ENCODE results near the gene TMEM120B. TPM values are rescaled to one million over a fixed set of nuclear protein-coding genes. Genes with fewer than 3 reads are reported as not detected.
A peak's percentile ranks its signal among the peaks of the same experiment; 100 is the strongest.
"Not testable (repeated sequence)": the region's sequence is repeated elsewhere in the genome, so short reads cannot be mapped to it uniquely, and the experiment has no call there.

Gene TMEM120B
- total and polyA plus RNA-seq, 7 donors = 11.0 to 29.7 (median 12.7) TPM

DNA sequence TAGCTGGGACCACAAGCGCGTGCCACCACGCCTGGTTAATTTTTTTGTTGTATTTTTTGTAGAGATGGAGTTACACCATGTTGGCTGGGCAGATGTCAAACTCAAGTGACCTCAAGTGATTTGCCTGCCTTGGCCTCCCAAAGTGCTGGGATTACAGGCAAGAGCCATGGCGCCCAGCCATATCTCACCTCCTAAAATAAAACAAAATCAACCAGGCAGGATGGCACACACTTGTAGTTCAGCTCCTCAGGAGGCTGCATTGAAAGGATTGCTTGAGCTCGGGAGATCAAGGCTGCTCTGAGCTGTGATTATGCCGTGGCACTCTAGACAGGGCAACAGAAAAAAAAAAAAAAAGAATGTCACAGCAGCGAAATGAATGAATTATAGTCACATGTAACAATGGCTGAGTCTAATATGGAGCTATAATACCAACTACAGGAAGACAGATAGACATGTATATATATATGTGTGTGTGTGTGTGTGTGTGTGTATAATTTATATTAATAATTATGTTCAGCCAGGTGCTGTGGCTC, 19.3 kb upstream of the TMEM120B start:
- TF ChIP-seq, protein P1, sequence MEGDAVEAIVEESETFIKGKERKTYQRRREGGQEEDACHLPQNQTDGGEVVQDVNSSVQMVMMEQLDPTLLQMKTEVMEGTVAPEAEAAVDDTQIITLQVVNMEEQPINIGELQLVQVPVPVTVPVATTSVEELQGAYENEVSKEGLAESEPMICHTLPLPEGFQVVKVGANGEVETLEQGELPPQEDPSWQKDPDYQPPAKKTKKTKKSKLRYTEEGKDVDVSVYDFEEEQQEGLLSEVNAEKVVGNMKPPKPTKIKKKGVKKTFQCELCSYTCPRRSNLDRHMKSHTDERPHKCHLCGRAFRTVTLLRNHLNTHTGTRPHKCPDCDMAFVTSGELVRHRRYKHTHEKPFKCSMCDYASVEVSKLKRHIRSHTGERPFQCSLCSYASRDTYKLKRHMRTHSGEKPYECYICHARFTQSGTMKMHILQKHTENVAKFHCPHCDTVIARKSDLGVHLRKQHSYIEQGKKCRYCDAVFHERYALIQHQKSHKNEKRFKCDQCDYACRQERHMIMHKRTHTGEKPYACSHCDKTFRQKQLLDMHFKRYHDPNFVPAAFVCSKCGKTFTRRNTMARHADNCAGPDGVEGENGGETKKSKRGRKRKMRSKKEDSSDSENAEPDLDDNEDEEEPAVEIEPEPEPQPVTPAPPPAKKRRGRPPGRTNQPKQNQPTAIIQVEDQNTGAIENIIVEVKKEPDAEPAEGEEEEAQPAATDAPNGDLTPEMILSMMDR (IDR thresholded peaks at IDR 0.05) = no peak
- Histone ChIP-seq H3K4me3 (no peak overlapping the region), H3K9me3 (no peaks in the 10 kb centered on the region), H3K4me1 (peaks cover 4% of the 10 kb centered on the region), H3K27ac (no peak overlapping the region), H3K36me3 (ENCODE audit: insufficient read depth in 1 of 2, low read depth in 1 of 2) (no peaks in the 10 kb centered on the region), H3K27me3 (ENCODE audit: insufficient read depth in 3 of 3, low read length in 2 of 3) (no peaks in the 10 kb centered on the region)
- 54 to 64% (median 59%) methylated on average over 7 of the region's 7 CpGs for WGBS, 3 donors
- DNase-seq (no peak), ATAC-seq (no peak)
- intact Hi-C loops (cut with DNase I) = loop anchor here in 1 of 2 donors (10.0 kb wide), 1 partner anchor 192 kb away; the partner anchor contains the start of gene PSMD9

DNA sequence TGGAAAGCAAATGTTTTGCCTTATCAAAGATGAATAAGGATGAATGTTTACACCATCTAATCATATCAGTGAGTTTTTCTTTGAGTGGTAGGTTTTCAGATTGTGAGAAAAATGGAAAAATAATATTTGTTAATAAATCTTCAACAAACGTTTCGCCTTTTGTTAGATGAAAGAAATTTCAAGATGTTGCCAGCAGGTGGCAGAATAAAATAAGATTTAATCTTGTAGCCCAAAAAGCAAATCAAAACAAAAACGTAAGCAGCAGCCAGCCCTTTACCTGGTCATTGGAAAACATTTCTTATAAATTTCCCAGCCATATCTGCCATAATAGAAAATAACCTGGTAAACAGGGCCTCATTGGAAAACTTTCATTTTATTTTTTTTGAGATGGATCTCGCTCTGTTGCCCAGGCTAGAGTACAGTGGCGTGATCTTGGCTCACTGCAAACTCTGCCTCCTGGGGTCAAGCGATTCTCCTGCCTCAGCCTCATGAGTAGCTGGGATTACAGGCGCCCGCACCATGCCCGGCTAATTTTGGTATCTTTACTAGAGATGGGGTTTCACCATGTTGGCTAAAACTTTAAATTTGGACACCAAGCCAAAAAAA, 15.4 kb upstream of the TMEM120B start:
- intact Hi-C loops (cut with DNase I) = loop anchor here (2.0 to 10.0 kb wide), 5 partner anchors 76 to 188 kb away; partner anchors contain the start of genes PSMD9 (in 1 of the 2) and RHOF (in 1 of the 2)
- H3K4me3 ChIP-seq = no peak overlapping the region
- no peak overlapping the region for H3K27ac ChIP-seq
- no peaks in the 10 kb centered on the region for H3K27me3 ChIP-seq (ENCODE audit: insufficient read depth in 3 of 3, low read length in 2 of 3)
- TF ChIP-seq, protein P1 (IDR thresholded peaks at IDR 0.05) = peak; percentile 70
- peaks cover 8% of the 10 kb centered on the region for H3K4me1 ChIP-seq
- DNase-seq (no peak), ATAC-seq (peak in 3 of 4 donors; percentile 19 to 54 (median 30))
- no peaks in the 10 kb centered on the region for H3K9me3 ChIP-seq
- H3K36me3 ChIP-seq (ENCODE audit: insufficient read depth in 1 of 2, low read depth in 1 of 2) = no peaks in the 10 kb centered on the region
- 27 to 41% (median 33%) methylated on average over 9 of the region's 9 CpGs for WGBS, 3 donors

DNA sequence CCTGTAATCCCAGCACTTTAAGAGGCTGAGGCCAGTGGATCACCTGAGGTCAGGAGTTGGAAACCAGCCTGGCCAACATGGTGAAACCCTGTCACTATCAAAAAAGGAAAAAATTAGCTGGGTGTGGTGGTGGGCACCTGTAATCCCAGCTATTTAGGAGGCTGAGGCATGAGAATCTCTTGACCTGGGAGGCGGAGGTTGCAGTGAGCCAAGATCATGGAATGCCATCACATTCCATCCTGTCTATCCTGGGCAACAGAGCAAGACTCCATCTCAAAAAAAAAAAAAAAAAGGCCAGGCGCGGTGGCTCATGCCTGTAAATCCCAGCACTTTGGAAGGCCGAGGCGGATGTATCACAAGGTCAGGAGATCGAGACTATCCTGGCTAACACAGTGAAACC, 14.7 kb upstream of the TMEM120B start:
- H3K4me1 ChIP-seq = peaks cover 14% of the 10 kb centered on the region
- WGBS, 3 donors = 83 to 100% (median 94%) methylated on average over 4 to 6 of the region's 6 CpGs
- not testable (repeated sequence) for H3K27ac ChIP-seq; H3K36me3 ChIP-seq (ENCODE audit: insufficient read depth in 1 of 2, low read depth in 1 of 2); H3K9me3 ChIP-seq; H3K27me3 ChIP-seq (ENCODE audit: insufficient read depth in 3 of 3, low read length in 2 of 3); DNase-seq; ATAC-seq; H3K4me3 ChIP-seq
- intact Hi-C loops (cut with DNase I) = loop anchor here (2.0 to 10.0 kb wide), 6 partner anchors 73 to 187 kb away; partner anchors contain the start of genes PSMD9 (in 1 of the 2) and RHOF (in 1 of the 2)

DNA sequence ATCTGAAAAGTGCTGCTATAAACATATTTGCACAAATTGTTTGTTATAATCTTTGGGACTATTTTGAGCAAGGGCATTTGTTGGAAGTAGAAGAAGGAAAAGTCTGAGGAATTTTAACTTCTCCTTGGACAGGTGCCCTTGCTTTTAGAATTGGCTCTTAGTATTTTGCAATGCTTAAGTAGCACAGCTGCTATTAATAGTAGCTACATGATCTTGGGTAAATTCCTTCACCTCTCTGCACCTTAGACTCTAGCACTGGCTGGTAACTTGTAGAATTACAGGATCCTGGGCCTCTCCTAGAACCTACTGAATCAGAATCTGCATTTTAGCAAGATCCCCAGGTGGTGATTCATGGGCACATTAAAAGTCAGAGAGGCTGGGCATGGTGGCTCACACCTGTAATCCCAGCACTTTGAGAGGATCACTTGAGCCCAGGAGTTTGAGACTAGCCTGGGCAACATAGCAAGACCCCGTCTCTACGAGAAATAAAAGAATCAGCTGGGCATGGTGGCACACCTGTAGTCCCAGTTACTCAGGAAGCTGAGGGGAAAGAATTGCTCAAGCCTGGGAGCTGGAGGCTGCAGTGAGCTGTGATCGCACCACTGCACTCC, 10.8 kb upstream of the TMEM120B start:
- Histone ChIP-seq H3K36me3 (ENCODE audit: insufficient read depth in 1 of 2, low read depth in 1 of 2) (no peaks in the 10 kb centered on the region), H3K27ac (peak overlapping the region; percentile 68), H3K4me3 (no peak overlapping the region), H3K4me1 (peaks cover 20% of the 10 kb centered on the region), H3K9me3 (no peaks in the 10 kb centered on the region), H3K27me3 (ENCODE audit: insufficient read depth in 3 of 3, low read length in 2 of 3) (no peaks in the 10 kb centered on the region)
- DNase-seq = no peak
- TF ChIP-seq, protein P1 (IDR thresholded peaks at IDR 0.05) = no peak
- 61 to 85% (median 71%) methylated on average over 3 of the region's 3 CpGs for WGBS, 3 donors
- intact Hi-C loops (cut with DNase I) = no loop called here
- peak; percentile 74 to 83 (median 76) for ATAC-seq

DNA sequence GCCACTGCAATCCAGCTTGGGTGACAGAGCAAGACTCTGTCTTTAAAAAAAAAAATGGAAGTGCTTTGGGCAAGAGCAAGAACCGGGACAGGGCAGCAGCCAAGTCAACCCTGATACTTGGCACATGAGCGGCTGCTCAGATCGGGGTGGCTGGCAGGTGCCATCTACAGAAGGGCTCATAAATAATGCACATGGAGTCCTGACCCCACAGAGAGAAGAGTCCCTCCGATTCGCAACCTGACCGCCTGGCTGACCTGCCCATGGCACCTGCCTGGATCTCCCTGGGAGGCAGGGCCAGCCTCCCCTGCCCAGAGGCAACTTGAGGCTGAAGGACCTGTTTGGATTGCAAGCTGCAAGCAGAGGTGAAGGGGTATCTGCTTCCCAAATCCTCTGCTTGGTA, 9.6 kb upstream of the TMEM120B start:
- 27 to 31% (median 27%) methylated on average over 6 of the region's 6 CpGs for WGBS, 3 donors
- H3K36me3 ChIP-seq (ENCODE audit: insufficient read depth in 1 of 2, low read depth in 1 of 2) = no peaks in the 10 kb centered on the region
- DNase-seq (no peak), ATAC-seq (peak; percentile 27 to 81 (median 64))
- TF ChIP-seq, protein P1 (IDR thresholded peaks at IDR 0.05) = no peak
- peak overlapping the region; percentile 68 for H3K27ac ChIP-seq
- intact Hi-C loops (cut with DNase I) = no loop called here
- no peak overlapping the region for H3K4me3 ChIP-seq
- no peaks in the 10 kb centered on the region for H3K27me3 ChIP-seq (ENCODE audit: insufficient read depth in 3 of 3, low read length in 2 of 3)
- peaks cover 20% of the 10 kb centered on the region for H3K4me1 ChIP-seq
- H3K9me3 ChIP-seq = no peaks in the 10 kb centered on the region
